NCI-H187 (cell line): Measurements from ENCODE around the gene CSRNP3.

Experiments used
- DNase-seq, 2 experiments: peaks; one replicate each; lab custom pipeline; 2025; lab: John Stamatoyannopoulos, UW

CSRNP3 gene

GRCh38 chr2:165469417-165469816, at the start of gene CSRNP3:
TSS of gene CSRNP3 (plus strand) at chr2:165469698. CDS start at chr2:165595066, 125,368 bp downstream.
- no peak for DNase-seq

GRCh38 chr2:165420231-165420630, 49.3 kb upstream of the CSRNP3 start:
- no peak for DNase-seq

- no peak for DNase-seq
Measured at GRCh38 chr2:165423081-165423480, 46.4 kb upstream of the CSRNP3 start.

- no peak for DNase-seq
Measured at GRCh38 chr2:165425556-165425955, 43.9 kb upstream of the CSRNP3 start.

- DNase-seq, result no peak
Measured at GRCh38 chr2:165427686-165428085, 41.8 kb upstream of the CSRNP3 start.

GRCh38 chr2:165428926-165429325, 40.6 kb upstream of the CSRNP3 start:
- no peak for DNase-seq

- no peak for DNase-seq
Measured at GRCh38 chr2:165431014-165431413, 38.5 kb upstream of the CSRNP3 start.

- no peak for DNase-seq
Measured at GRCh38 chr2:165432234-165432966, 37.1 kb upstream of the CSRNP3 start.

- DNase-seq, result peak in 1 of 2 experiments; percentile 1
Measured at GRCh38 chr2:165434865-165435496, 34.5 kb upstream of the CSRNP3 start.

- no peak for DNase-seq
Measured at GRCh38 chr2:165435611-165436010, 33.9 kb upstream of the CSRNP3 start.

- no peak for DNase-seq
Measured at GRCh38 chr2:165436559-165436958, 32.9 kb upstream of the CSRNP3 start.

GRCh38 chr2:165440367-165440766, 29.1 kb upstream of the CSRNP3 start:
- DNase-seq, result no peak

GRCh38 chr2:165443511-165443910, 26.0 kb upstream of the CSRNP3 start:
- no peak for DNase-seq

- DNase-seq, result no peak
Measured at GRCh38 chr2:165448406-165448805, 21.1 kb upstream of the CSRNP3 start.

GRCh38 chr2:165450156-165450555, 19.3 kb upstream of the CSRNP3 start:
- no peak for DNase-seq

- no peak for DNase-seq
Measured at GRCh38 chr2:165452327-165452726, 17.2 kb upstream of the CSRNP3 start.

GRCh38 chr2:165453561-165454094, 15.9 kb upstream of the CSRNP3 start:
- no peak for DNase-seq

GRCh38 chr2:165454905-165455304, 14.6 kb upstream of the CSRNP3 start:
- DNase-seq, result no peak

- no peak for DNase-seq
Measured at GRCh38 chr2:165456027-165456426, 13.5 kb upstream of the CSRNP3 start.

GRCh38 chr2:165462443-165462842, 7.1 kb upstream of the CSRNP3 start:
- no peak for DNase-seq

GRCh38 chr2:165466386-165466785, 3.1 kb upstream of the CSRNP3 start:
- DNase-seq, result no peak

GRCh38 chr2:165467921-165468320, 1.6 kb upstream of the CSRNP3 start:
- DNase-seq, result no peak

- DNase-seq, result no peak
Measured at GRCh38 chr2:165470361-165470760, 863 bp downstream of the CSRNP3 start.
